Sigmoid colon (tissue), 7 donors: ENCODE data around the gene CPNE1. TPM values are rescaled to one million over a fixed set of nuclear protein-coding genes. Genes with fewer than 3 reads are reported as not detected.

Experiments
- DNase-seq: peaks from one replicate; pipeline ENCODE4 v3.0.0-alpha.2; 2019
- H3K27ac ChIP-seq, 4 donors: fragments of 200-600 bp; sonication (generic); one replicate each; pipeline ENCODE4 v1.5.1; 2016 to 2019; ENCODE audit warnings: mild to moderate bottlenecking in 1 of 4
- H3K27me3 ChIP-seq, 3 donors: fragments of 200-600 bp; sonication (generic); one replicate each; pipeline ENCODE4 v1.5.1; 2019; ENCODE audit warnings: mild to moderate bottlenecking in 1 of 3
- H3K36me3 ChIP-seq, 4 donors: fragments of 200-600 bp; sonication (generic); one replicate each; pipeline ENCODE4 v1.5.1; 2016 to 2019
- H3K4me1 ChIP-seq, 4 donors: fragments of 200-600 bp; sonication (generic); one replicate each; pipeline ENCODE4 v1.5.1; 2017 to 2019
- H3K4me3 ChIP-seq, 4 donors: fragments of 200-600 bp; sonication (generic); one replicate each; pipeline ENCODE4 v1.5.1; 2017 to 2019; ENCODE audit warnings: mild to moderate bottlenecking in 2 of 4, moderate library complexity in 1 of 4
- H3K9me3 ChIP-seq, 4 donors: fragments of 200-600 bp in 3 of 4; sonication (generic) in 3 of 4; one replicate each; pipeline versions ENCODE4 v1.5.1 to v1.6.1; 2013 to 2019
- EP300 ChIP-seq, 4 donors: sonication (generic); formaldehyde crosslinking; IDR thresholded peaks; one replicate each; pipeline ENCODE4 v1.6.1; 2017; ENCODE audit warnings: antibody characterized with exemption in 4 of 4
- POLR2A ChIP-seq, 2 donors: fragments of 450-650 bp; IDR thresholded peaks; one replicate each; pipeline ENCODE4 v1.6.1; 2016; ENCODE audit warnings: antibody characterized with exemption in 2 of 2, mild to moderate bottlenecking in 2 of 2, moderate library complexity in 2 of 2
- POLR2AphosphoS5 ChIP-seq, 4 donors: sonication (generic); formaldehyde crosslinking; IDR thresholded peaks; one replicate each; pipeline ENCODE4 v1.6.1; 2017; ENCODE audit warnings: antibody characterized with exemption in 4 of 4
- WGBS, 2 donors: extraction: QIAGEN DNeasy Blood & Tissue Kit; methylation state at CpG; one replicate each; pipeline ENCODE4 v1.1.7; 2013; 5-methylcytosine and 5-hydroxymethylcytosine counted together
- intact Hi-C: fragments of 100-400 bp; cut with DNase I; formaldehyde crosslinking; loops from one replicate; pipeline ENCODE4 v1.15.1; 2023
- polyA plus RNA-seq, 3 donors: library from polyadenylated mRNA; stranded (reverse); fragments of 200-250 nt; gene quantifications; one replicate each; pipeline ENCODE4 v1.2.3, GENCODE V29; 2013
- total RNA-seq, 4 donors: library from RNA; depleted of rRNA; stranded (reverse); fragments of >200 nt; gene quantifications; one replicate each; pipeline ENCODE4 v1.1.0, GENCODE V29; 2016
- TF ChIP-seq, protein P1 (sequence below), 4 experiments: fragments of 450-650 bp in 3 of 4; fragments of 200-600 bp in 1 of 4; IDR thresholded peaks; one replicate each; pipeline ENCODE4 v1.5.1; 2016 to 2019; ENCODE audit warnings: antibody characterized with exemption in 4 of 4, mild to moderate bottlenecking in 3 of 4, moderate library complexity in 2 of 4
- donor health status: healthy with polysubstance abuse.
- donor health status: Bipolar disorder and iron deficiency.
- donor health status: healthy.

The CPNE1 gene
- total and polyA plus RNA-seq, 7 donors: 56.5 to 156 (median 76.8) TPM

DNA sequence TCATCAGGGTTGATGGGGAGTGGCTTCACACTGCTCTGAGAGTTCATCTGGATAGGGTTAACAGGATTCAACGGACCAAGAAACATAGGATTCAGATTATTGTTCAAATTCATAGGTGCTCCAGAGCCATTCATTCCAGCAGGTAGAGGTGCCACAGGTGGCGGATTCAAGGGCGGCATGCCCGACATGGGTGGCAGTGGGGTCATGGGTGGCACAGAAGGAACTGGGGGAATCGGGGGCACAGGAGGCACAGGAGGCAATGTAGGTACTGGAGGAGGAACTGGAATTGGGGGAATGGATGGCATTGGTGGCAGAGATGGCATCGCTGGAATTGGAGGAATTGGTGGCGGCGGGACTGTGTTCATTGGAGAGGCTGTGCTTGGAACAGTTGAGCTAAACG, 10.3 kb downstream of the CPNE1 start:
- Histone ChIP-seq H3K4me3 (no peak overlapping the region), H3K4me1 (peaks cover 0 to 86% (median 73%) of the 10 kb centered on the region in 4 donors), H3K36me3 (peaks cover 13 to 34% (median 16%) of the 10 kb centered on the region in 4 donors), H3K9me3 (no peaks in the 10 kb centered on the region), H3K27ac (no peak overlapping the region), H3K27me3 (no peaks in the 10 kb centered on the region)
- TF ChIP-seq POLR2A (IDR thresholded peaks at IDR 0.05) (no peak), EP300 (IDR thresholded peaks at IDR 0.05) (no peak), POLR2AphosphoS5 (IDR thresholded peaks at IDR 0.05) (no peak)
- TF ChIP-seq, protein P1, sequence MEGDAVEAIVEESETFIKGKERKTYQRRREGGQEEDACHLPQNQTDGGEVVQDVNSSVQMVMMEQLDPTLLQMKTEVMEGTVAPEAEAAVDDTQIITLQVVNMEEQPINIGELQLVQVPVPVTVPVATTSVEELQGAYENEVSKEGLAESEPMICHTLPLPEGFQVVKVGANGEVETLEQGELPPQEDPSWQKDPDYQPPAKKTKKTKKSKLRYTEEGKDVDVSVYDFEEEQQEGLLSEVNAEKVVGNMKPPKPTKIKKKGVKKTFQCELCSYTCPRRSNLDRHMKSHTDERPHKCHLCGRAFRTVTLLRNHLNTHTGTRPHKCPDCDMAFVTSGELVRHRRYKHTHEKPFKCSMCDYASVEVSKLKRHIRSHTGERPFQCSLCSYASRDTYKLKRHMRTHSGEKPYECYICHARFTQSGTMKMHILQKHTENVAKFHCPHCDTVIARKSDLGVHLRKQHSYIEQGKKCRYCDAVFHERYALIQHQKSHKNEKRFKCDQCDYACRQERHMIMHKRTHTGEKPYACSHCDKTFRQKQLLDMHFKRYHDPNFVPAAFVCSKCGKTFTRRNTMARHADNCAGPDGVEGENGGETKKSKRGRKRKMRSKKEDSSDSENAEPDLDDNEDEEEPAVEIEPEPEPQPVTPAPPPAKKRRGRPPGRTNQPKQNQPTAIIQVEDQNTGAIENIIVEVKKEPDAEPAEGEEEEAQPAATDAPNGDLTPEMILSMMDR (IDR thresholded peaks at IDR 0.05): no peak
- DNase-seq: no peak
- 97 to 98% methylated on average over 9 of the region's 9 CpGs for WGBS, 2 donors
- intact Hi-C loops: no loop called here

GRCh38 chr20:35653893-35654292, 10.8 kb downstream of the CPNE1 start:
- no peaks in the 10 kb centered on the region for H3K9me3 ChIP-seq
- no peak for TF ChIP-seq EP300 (IDR thresholded peaks at IDR 0.05)
- no peak for TF ChIP-seq POLR2A (IDR thresholded peaks at IDR 0.05)
- TF ChIP-seq, protein P1 (IDR thresholded peaks at IDR 0.05): no peak
- TF ChIP-seq POLR2AphosphoS5 (IDR thresholded peaks at IDR 0.05): no peak
- H3K27ac ChIP-seq: no peak overlapping the region
- DNase-seq: no peak
- H3K4me3 ChIP-seq: no peak overlapping the region
- intact Hi-C loops: no loop called here
- peaks cover 13 to 34% (median 16%) of the 10 kb centered on the region in 4 donors for H3K36me3 ChIP-seq
- peaks cover 0 to 86% (median 75%) of the 10 kb centered on the region in 4 donors for H3K4me1 ChIP-seq
- H3K27me3 ChIP-seq: no peaks in the 10 kb centered on the region
- WGBS, 2 donors: 93 to 95% methylated on average over 4 of the region's 4 CpGs

GRCh38 chr20:35653430-35653734, 11.3 kb downstream of the CPNE1 start:
- TF ChIP-seq, protein P1 (IDR thresholded peaks at IDR 0.05): no peak
- TF ChIP-seq POLR2A (IDR thresholded peaks at IDR 0.05): no peak
- no peak for TF ChIP-seq POLR2AphosphoS5 (IDR thresholded peaks at IDR 0.05)
- no peak for TF ChIP-seq EP300 (IDR thresholded peaks at IDR 0.05)
- Histone ChIP-seq H3K4me1 (peaks cover 0 to 86% (median 75%) of the 10 kb centered on the region in 4 donors), H3K27ac (no peak overlapping the region), H3K27me3 (no peaks in the 10 kb centered on the region), H3K9me3 (no peaks in the 10 kb centered on the region), H3K36me3 (peaks cover 13 to 34% (median 16%) of the 10 kb centered on the region in 4 donors), H3K4me3 (no peak overlapping the region)
- intact Hi-C loops: no loop called here
- WGBS, 2 donors: 98 to 99% methylated on average over 3 of the region's 3 CpGs
- no peak for DNase-seq

DNA sequence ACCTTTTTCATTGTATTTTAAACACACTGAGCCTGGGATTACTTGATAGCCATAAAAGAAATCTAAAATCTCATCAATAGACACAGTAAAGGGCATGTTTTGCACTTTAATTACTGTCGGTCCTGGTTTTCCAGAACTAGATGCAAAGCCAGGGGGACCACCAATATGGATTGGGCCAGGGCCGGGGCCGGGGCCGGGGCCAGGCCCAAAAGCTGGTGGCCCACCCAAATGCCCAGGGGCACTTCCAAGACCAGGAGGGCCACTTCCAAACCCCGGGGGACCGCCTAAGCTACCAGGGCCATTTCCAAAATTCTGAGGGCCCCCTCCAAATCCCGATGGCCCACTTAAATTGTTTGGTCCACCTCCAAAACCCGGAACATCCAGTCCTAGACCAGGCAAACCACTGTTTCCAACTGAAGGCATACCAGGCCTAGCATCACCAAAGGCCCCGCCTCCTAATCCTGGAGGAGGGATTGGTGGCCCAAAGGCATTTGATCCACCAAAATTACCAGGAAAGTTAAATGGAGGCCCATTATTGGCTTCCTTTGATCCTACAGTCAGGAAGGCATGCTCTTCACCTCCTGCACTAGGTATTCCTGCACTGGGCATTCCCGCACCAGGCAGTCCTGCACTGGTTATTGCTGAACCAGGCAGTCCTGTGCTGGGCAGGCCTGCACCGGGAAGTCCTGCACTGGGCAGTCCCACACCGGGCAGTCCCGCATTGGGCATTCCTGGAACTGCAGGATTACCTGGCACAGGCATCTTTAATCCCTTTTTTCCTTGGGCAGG, 11.9 kb downstream of the CPNE1 start:
- Histone ChIP-seq H3K27ac (peak overlapping the region in 1 of 4 donors; percentile 48), H3K9me3 (no peaks in the 10 kb centered on the region), H3K4me3 (no peak overlapping the region), H3K36me3 (peaks cover 13 to 34% (median 16%) of the 10 kb centered on the region in 4 donors), H3K27me3 (no peaks in the 10 kb centered on the region), H3K4me1 (peaks cover 0 to 86% (median 75%) of the 10 kb centered on the region in 4 donors)
- WGBS, 2 donors: 97 to 98% methylated on average over 13 of the region's 13 CpGs
- DNase-seq: no peak
- intact Hi-C loops: no loop called here
- TF ChIP-seq POLR2A (IDR thresholded peaks at IDR 0.05): no peak

- DNase-seq: no peak
- intact Hi-C loops: no loop called here
- Histone ChIP-seq H3K27ac (peak overlapping the region in 2 of 4 donors; percentile 23 to 48), H3K4me1 (peaks cover 0 to 80% (median 69%) of the 10 kb centered on the region in 4 donors), H3K4me3 (no peak overlapping the region), H3K9me3 (no peaks in the 10 kb centered on the region), H3K36me3 (peaks cover 13 to 34% (median 16%) of the 10 kb centered on the region in 4 donors), H3K27me3 (no peaks in the 10 kb centered on the region)
- TF ChIP-seq EP300 (IDR thresholded peaks at IDR 0.05) (no peak), POLR2AphosphoS5 (IDR thresholded peaks at IDR 0.05) (no peak), POLR2A (IDR thresholded peaks at IDR 0.05) (no peak)
- TF ChIP-seq, protein P1 (IDR thresholded peaks at IDR 0.05): no peak
Observed at GRCh38 chr20:35651958-35652357, 12.7 kb downstream of the CPNE1 start.
